NCI-H510A treated with DMSO at 0.1 percent for 48 hours (cell line): ENCODE data around the gene ARHGAP45.

Experiments
- DNase-seq: peaks from one replicate; lab custom pipeline; 2025; lab: John Stamatoyannopoulos, UW

The ARHGAP45 gene

GRCh38 chr19:1038978-1039645 lies 27.9 kb upstream of the ARHGAP45 start:
- no peak for DNase-seq

- DNase-seq, result peak; percentile 90
Measured at GRCh38 chr19:1039646-1040475, 27.1 kb upstream of the ARHGAP45 start, which contains the start of gene ABCA7. Gene ABCA7 (plus strand): TSS chr19:1040107. CDS start chr19:1041362, 1,255 bp downstream.

- DNase-seq, result peak; percentile 61
Measured at GRCh38 chr19:1040476-1041271, 26.3 kb upstream of the ARHGAP45 start.

GRCh38 chr19:1041272-1041834 lies 25.6 kb upstream of the ARHGAP45 start:
- no peak for DNase-seq

GRCh38 chr19:1041835-1042685 lies 24.9 kb upstream of the ARHGAP45 start:
- no peak for DNase-seq

GRCh38 chr19:1042689-1043511 lies 24.1 kb upstream of the ARHGAP45 start:
- no peak for DNase-seq

- no peak for DNase-seq
Measured at GRCh38 chr19:1045247-1045603, 21.7 kb upstream of the ARHGAP45 start.

- DNase-seq, result no peak
Measured at GRCh38 chr19:1046117-1046626, 20.8 kb upstream of the ARHGAP45 start.

GRCh38 chr19:1046836-1047695 lies 19.9 kb upstream of the ARHGAP45 start:
- DNase-seq, result no peak

- no peak for DNase-seq
Measured at GRCh38 chr19:1047696-1048147, 19.2 kb upstream of the ARHGAP45 start.

GRCh38 chr19:1049106-1049505 lies 17.9 kb upstream of the ARHGAP45 start:
- no peak for DNase-seq

- DNase-seq, result no peak
Measured at GRCh38 chr19:1049800-1050199, 17.2 kb upstream of the ARHGAP45 start.

GRCh38 chr19:1050989-1051788 lies 15.8 kb upstream of the ARHGAP45 start:
- no peak for DNase-seq

GRCh38 chr19:1051791-1052190 lies 15.2 kb upstream of the ARHGAP45 start:
- DNase-seq, result no peak

- DNase-seq, result no peak
Measured at GRCh38 chr19:1052349-1052975, 14.5 kb upstream of the ARHGAP45 start.

GRCh38 chr19:1053176-1054101 lies 13.5 kb upstream of the ARHGAP45 start:
- no peak for DNase-seq
